Neuronal stem cell (in vitro differentiated cells): ENCODE data around the gene UGT1A7.

ENCODE experiments used
- DNase-seq: peaks from one replicate; pipeline ENCODE4 v3.0.0-alpha.2; 2013; ENCODE audit warnings: low spot score
- H2AFZ ChIP-seq: one replicate; pipeline ENCODE4 v1.6.1; 2013; ENCODE audit warnings: mild to moderate bottlenecking, low read length, inconsistent platforms
- H2AK5ac ChIP-seq: 2 replicates; pipeline ENCODE4 v1.6.1; 2013; ENCODE audit warnings: low read depth, mild to moderate bottlenecking, inconsistent platforms, low read length, moderate library complexity, mixed read lengths
- H2BK120ac ChIP-seq: 2 replicates; pipeline ENCODE4 v1.6.1; 2013; ENCODE audit warnings: low read depth, mild to moderate bottlenecking, inconsistent platforms, low read length, moderate library complexity, mixed read lengths
- H2BK12ac ChIP-seq: one replicate; pipeline ENCODE4 v1.6.1; 2013; ENCODE audit warnings: low read length, inconsistent platforms
- H2BK15ac ChIP-seq: 2 replicates; pipeline ENCODE4 v1.6.1; 2013; ENCODE audit warnings: mild to moderate bottlenecking, low read length, inconsistent platforms, mixed read lengths
- H2BK5ac ChIP-seq: one replicate; pipeline ENCODE4 v1.6.1; 2013; ENCODE audit warnings: inconsistent platforms, mild to moderate bottlenecking, low read length, moderate library complexity
- H3K14ac ChIP-seq: one replicate; pipeline ENCODE4 v1.6.1; 2013; ENCODE audit warnings: low read length, inconsistent platforms
- H3K18ac ChIP-seq: 2 replicates; pipeline ENCODE4 v1.6.1; 2013; ENCODE audit warnings: low read length, inconsistent platforms
- H3K23ac ChIP-seq: 2 replicates; pipeline ENCODE4 v1.6.1; 2013; ENCODE audit warnings: low read depth, mild to moderate bottlenecking, mixed read lengths, low read length, inconsistent platforms; ENCODE audit not compliant: poor library complexity
- H3K27ac ChIP-seq: replicated peaks from 3 replicates; pipeline ENCODE4 v1.5.1; 2013; ENCODE audit warnings: low read length, inconsistent platforms
- H3K27me3 ChIP-seq, 3 experiments: 2 replicates each; pipeline ENCODE4 v1.6.1; 2013; ENCODE audit warnings: low read length in 3 of 3, mild to moderate bottlenecking in 2 of 3, inconsistent platforms in 1 of 3, low read depth in 1 of 3, mixed read lengths in 1 of 3, moderate library complexity in 1 of 3; ENCODE audit not compliant: control insufficient read depth in 3 of 3, insufficient read depth in 3 of 3
- H3K36me3 ChIP-seq, 2 donors: replicated peaks in 1 of 2; 2 replicates each; pipeline ENCODE4 v1.6.1; 2013; ENCODE audit warnings: low read length in 2 of 2; ENCODE audit not compliant: control insufficient read depth in 2 of 2, insufficient read depth in 2 of 2
- H3K4ac ChIP-seq: 2 replicates; pipeline ENCODE4 v1.6.1; 2013; ENCODE audit warnings: inconsistent platforms, mild to moderate bottlenecking, low read length, moderate library complexity
- H3K4me1 ChIP-seq, 2 donors: 1 replicate in 1 of 2; 2 replicates in 1 of 2; pipeline ENCODE4 v1.6.1; 2013; ENCODE audit warnings: low read length in 2 of 2, low read depth in 1 of 2; ENCODE audit not compliant: control insufficient read depth in 2 of 2, insufficient read depth in 1 of 2
- H3K4me2 ChIP-seq: one replicate; pipeline ENCODE4 v1.6.1; 2013; ENCODE audit warnings: mild to moderate bottlenecking, low read length, inconsistent platforms; ENCODE audit not compliant: insufficient read depth, poor library complexity, severe bottlenecking
- H3K4me3 ChIP-seq, 2 donors: 2 replicates each; pipeline ENCODE4 v1.5.1; 2013; ENCODE audit warnings: low read length in 2 of 2, mild to moderate bottlenecking in 2 of 2, inconsistent platforms in 1 of 2, moderate library complexity in 1 of 2
- H3K79me1 ChIP-seq: one replicate; pipeline ENCODE4 v1.6.1; 2013; ENCODE audit warnings: low read depth, mild to moderate bottlenecking, inconsistent platforms, low read length, moderate library complexity
- H3K9ac ChIP-seq: one replicate; pipeline ENCODE4 v1.6.1; 2013; ENCODE audit warnings: mild to moderate bottlenecking, low read depth, low read length, inconsistent platforms; ENCODE audit not compliant: poor library complexity
- H3K9me3 ChIP-seq, 2 donors: replicated peaks in 1 of 2; 2 replicates each; pipeline versions ENCODE3 to v1.6.1; 2013; ENCODE audit warnings: low read length in 2 of 2, mild to moderate bottlenecking in 2 of 2, inconsistent platforms in 1 of 2, low read depth in 1 of 2, mixed read lengths in 1 of 2, moderate library complexity in 1 of 2; ENCODE audit not compliant: control insufficient read depth in 2 of 2, insufficient read depth in 1 of 2
- H4K8ac ChIP-seq: one replicate; pipeline ENCODE4 v1.6.1; 2013; ENCODE audit warnings: low read depth, mild to moderate bottlenecking, inconsistent platforms, low read length, moderate library complexity
- H4K91ac ChIP-seq: one replicate; pipeline ENCODE4 v1.6.1; 2013; ENCODE audit warnings: low read length, low read depth, mild to moderate bottlenecking, inconsistent platforms; ENCODE audit not compliant: poor library complexity
- WGBS, 2 donors: extraction: QIAGEN DNeasy Blood & Tissue Kit; methylation state at CpG; one replicate each; pipeline ENCODE4 v1.1.7; 2013; ENCODE audit warnings: missing lambda C conversion rate in 2 of 2, mixed read lengths in 1 of 2; ENCODE audit not compliant: insufficient read length in 2 of 2, insufficient replicate concordance in 1 of 2; ENCODE audit errors: extremely low coverage in 2 of 2; 5-methylcytosine and 5-hydroxymethylcytosine counted together

UGT1A7 gene

GRCh38 chr2:233676046-233676445 is 5.7 kb upstream of the UGT1A7 start:
- no peak overlapping the region for H2AK5ac ChIP-seq
- H2BK15ac ChIP-seq = no peak overlapping the region
- no peak overlapping the region for H3K9ac ChIP-seq
- no peak overlapping the region for H2BK5ac ChIP-seq
- H3K14ac ChIP-seq = no peak overlapping the region
- no peak overlapping the region for H3K4me2 ChIP-seq
- no peak overlapping the region for H4K8ac ChIP-seq
- no peak overlapping the region for H3K18ac ChIP-seq
- no peaks in the 10 kb centered on the region for H3K4me1 ChIP-seq
- no peak overlapping the region for H3K4me3 ChIP-seq
- whole genome bisulfite sequencing, 2 donors = no CpG with 5 or more reads among the region's 2 CpGs
- no peak overlapping the region for H2BK12ac ChIP-seq
- no peak overlapping the region for H2BK120ac ChIP-seq
- no peak overlapping the region for H3K23ac ChIP-seq
- no peaks in the 10 kb centered on the region for H3K27me3 ChIP-seq
- H3K36me3 ChIP-seq = no peaks in the 10 kb centered on the region
- H3K27ac ChIP-seq = no peak overlapping the region
- no peak for DNase-seq
- H2AFZ ChIP-seq = no peak overlapping the region
- H4K91ac ChIP-seq = no peak overlapping the region
- no peaks in the 10 kb centered on the region for H3K9me3 ChIP-seq
- H3K79me1 ChIP-seq = no peaks in the 10 kb centered on the region
- H3K4ac ChIP-seq = no peak overlapping the region

GRCh38 chr2:233679196-233679595 is 2.5 kb upstream of the UGT1A7 start:
- Histone ChIP-seq H2BK15ac (no peak overlapping the region), H3K4me3 (no peak overlapping the region), H3K79me1 (no peaks in the 10 kb centered on the region), H4K91ac (no peak overlapping the region), H4K8ac (no peak overlapping the region), H3K14ac (no peak overlapping the region), H3K27ac (no peak overlapping the region), H3K23ac (no peak overlapping the region), H3K36me3 (no peaks in the 10 kb centered on the region), H3K27me3 (no peaks in the 10 kb centered on the region), H3K9ac (no peak overlapping the region), H3K18ac (no peak overlapping the region), H3K4ac (no peak overlapping the region), H3K9me3 (no peaks in the 10 kb centered on the region), H2BK12ac (no peak overlapping the region), H3K4me2 (no peak overlapping the region), H2AFZ (no peak overlapping the region), H3K4me1 (no peaks in the 10 kb centered on the region), H2BK120ac (no peak overlapping the region), H2BK5ac (no peak overlapping the region), H2AK5ac (no peak overlapping the region)
- DNase-seq = no peak
- WGBS, 2 donors = no CpG with 5 or more reads among the region's 4 CpGs

GRCh38 chr2:233680361-233681045 is 1.2 kb upstream of the UGT1A7 start:
- H3K4me1 ChIP-seq = no peaks in the 10 kb centered on the region
- no peak overlapping the region for H3K9ac ChIP-seq
- H2BK15ac ChIP-seq = no peak overlapping the region
- no peak overlapping the region for H3K4me2 ChIP-seq
- H3K4me3 ChIP-seq = no peak overlapping the region
- H3K36me3 ChIP-seq = no peaks in the 10 kb centered on the region
- H3K14ac ChIP-seq = no peak overlapping the region
- H3K79me1 ChIP-seq = no peaks in the 10 kb centered on the region
- H2BK120ac ChIP-seq = no peak overlapping the region
- H4K8ac ChIP-seq = no peak overlapping the region
- no CpG with 5 or more reads among the region's 4 CpGs for WGBS, 2 donors
- H2AFZ ChIP-seq = no peak overlapping the region
- no peak overlapping the region for H2AK5ac ChIP-seq
- H3K23ac ChIP-seq = no peak overlapping the region
- no peak overlapping the region for H4K91ac ChIP-seq
- H2BK12ac ChIP-seq = no peak overlapping the region
- H3K27me3 ChIP-seq = no peaks in the 10 kb centered on the region
- no peak overlapping the region for H3K27ac ChIP-seq
- no peak overlapping the region for H2BK5ac ChIP-seq
- no peak for DNase-seq
- no peak overlapping the region for H3K18ac ChIP-seq
- H3K9me3 ChIP-seq = no peaks in the 10 kb centered on the region
- H3K4ac ChIP-seq = no peak overlapping the region

- H2BK15ac ChIP-seq = no peak overlapping the region
- H3K4me1 ChIP-seq = no peaks in the 10 kb centered on the region
- WGBS, 2 donors = no CpG with 5 or more reads among the region's 1 CpG
- no peak overlapping the region for H3K23ac ChIP-seq
- no peak overlapping the region for H2BK5ac ChIP-seq
- no peaks in the 10 kb centered on the region for H3K36me3 ChIP-seq
- H3K4me2 ChIP-seq = no peak overlapping the region
- no peak overlapping the region for H3K14ac ChIP-seq
- no peak overlapping the region for H2AK5ac ChIP-seq
- no peak overlapping the region for H3K4ac ChIP-seq
- no peak for DNase-seq
- no peaks in the 10 kb centered on the region for H3K79me1 ChIP-seq
- no peak overlapping the region for H3K27ac ChIP-seq
- no peak overlapping the region for H3K9ac ChIP-seq
- H2AFZ ChIP-seq = no peak overlapping the region
- no peaks in the 10 kb centered on the region for H3K27me3 ChIP-seq
- no peak overlapping the region for H3K18ac ChIP-seq
- H3K4me3 ChIP-seq = no peak overlapping the region
- no peak overlapping the region for H4K91ac ChIP-seq
- H4K8ac ChIP-seq = no peak overlapping the region
- H3K9me3 ChIP-seq = no peaks in the 10 kb centered on the region
- H2BK120ac ChIP-seq = no peak overlapping the region
- no peak overlapping the region for H2BK12ac ChIP-seq
These were observed 2.9 kb downstream of the UGT1A7 start for GRCh38 chr2:233684640-233685039.
